Neuronal stem cell (in vitro differentiated cells): ENCODE data around the gene LEO1.

ENCODE experiments used
- DNase-seq: peaks from one replicate; pipeline ENCODE4 v3.0.0-alpha.2; 2013; ENCODE audit warnings: low spot score
- H2AFZ ChIP-seq: one replicate; pipeline ENCODE4 v1.6.1; 2013; ENCODE audit warnings: mild to moderate bottlenecking, low read length, inconsistent platforms
- H2AK5ac ChIP-seq: 2 replicates; pipeline ENCODE4 v1.6.1; 2013; ENCODE audit warnings: low read depth, mild to moderate bottlenecking, inconsistent platforms, low read length, moderate library complexity, mixed read lengths
- H2BK120ac ChIP-seq: 2 replicates; pipeline ENCODE4 v1.6.1; 2013; ENCODE audit warnings: low read depth, mild to moderate bottlenecking, inconsistent platforms, low read length, moderate library complexity, mixed read lengths
- H2BK12ac ChIP-seq: one replicate; pipeline ENCODE4 v1.6.1; 2013; ENCODE audit warnings: low read length, inconsistent platforms
- H2BK15ac ChIP-seq: 2 replicates; pipeline ENCODE4 v1.6.1; 2013; ENCODE audit warnings: mild to moderate bottlenecking, low read length, inconsistent platforms, mixed read lengths
- H2BK5ac ChIP-seq: one replicate; pipeline ENCODE4 v1.6.1; 2013; ENCODE audit warnings: inconsistent platforms, mild to moderate bottlenecking, low read length, moderate library complexity
- H3K14ac ChIP-seq: one replicate; pipeline ENCODE4 v1.6.1; 2013; ENCODE audit warnings: low read length, inconsistent platforms
- H3K18ac ChIP-seq: 2 replicates; pipeline ENCODE4 v1.6.1; 2013; ENCODE audit warnings: low read length, inconsistent platforms
- H3K23ac ChIP-seq: 2 replicates; pipeline ENCODE4 v1.6.1; 2013; ENCODE audit warnings: low read depth, mild to moderate bottlenecking, mixed read lengths, low read length, inconsistent platforms; ENCODE audit not compliant: poor library complexity
- H3K27ac ChIP-seq: replicated peaks from 3 replicates; pipeline ENCODE4 v1.5.1; 2013; ENCODE audit warnings: low read length, inconsistent platforms
- H3K27me3 ChIP-seq, 3 experiments: 2 replicates each; pipeline ENCODE4 v1.6.1; 2013; ENCODE audit warnings: low read length in 3 of 3, mild to moderate bottlenecking in 2 of 3, inconsistent platforms in 1 of 3, low read depth in 1 of 3, mixed read lengths in 1 of 3, moderate library complexity in 1 of 3; ENCODE audit not compliant: control insufficient read depth in 3 of 3, insufficient read depth in 3 of 3
- H3K36me3 ChIP-seq, 2 donors: replicated peaks in 1 of 2; 2 replicates each; pipeline ENCODE4 v1.6.1; 2013; ENCODE audit warnings: low read length in 2 of 2; ENCODE audit not compliant: control insufficient read depth in 2 of 2, insufficient read depth in 2 of 2
- H3K4ac ChIP-seq: 2 replicates; pipeline ENCODE4 v1.6.1; 2013; ENCODE audit warnings: inconsistent platforms, mild to moderate bottlenecking, low read length, moderate library complexity
- H3K4me1 ChIP-seq, 2 donors: 1 replicate in 1 of 2; 2 replicates in 1 of 2; pipeline ENCODE4 v1.6.1; 2013; ENCODE audit warnings: low read length in 2 of 2, low read depth in 1 of 2; ENCODE audit not compliant: control insufficient read depth in 2 of 2, insufficient read depth in 1 of 2
- H3K4me2 ChIP-seq: one replicate; pipeline ENCODE4 v1.6.1; 2013; ENCODE audit warnings: mild to moderate bottlenecking, low read length, inconsistent platforms; ENCODE audit not compliant: insufficient read depth, poor library complexity, severe bottlenecking
- H3K4me3 ChIP-seq, 2 donors: 2 replicates each; pipeline ENCODE4 v1.5.1; 2013; ENCODE audit warnings: low read length in 2 of 2, mild to moderate bottlenecking in 2 of 2, inconsistent platforms in 1 of 2, moderate library complexity in 1 of 2
- H3K79me1 ChIP-seq: one replicate; pipeline ENCODE4 v1.6.1; 2013; ENCODE audit warnings: low read depth, mild to moderate bottlenecking, inconsistent platforms, low read length, moderate library complexity
- H3K9ac ChIP-seq: one replicate; pipeline ENCODE4 v1.6.1; 2013; ENCODE audit warnings: mild to moderate bottlenecking, low read depth, low read length, inconsistent platforms; ENCODE audit not compliant: poor library complexity
- H3K9me3 ChIP-seq, 2 donors: replicated peaks in 1 of 2; 2 replicates each; pipeline versions ENCODE3 to v1.6.1; 2013; ENCODE audit warnings: low read length in 2 of 2, mild to moderate bottlenecking in 2 of 2, inconsistent platforms in 1 of 2, low read depth in 1 of 2, mixed read lengths in 1 of 2, moderate library complexity in 1 of 2; ENCODE audit not compliant: control insufficient read depth in 2 of 2, insufficient read depth in 1 of 2
- H4K8ac ChIP-seq: one replicate; pipeline ENCODE4 v1.6.1; 2013; ENCODE audit warnings: low read depth, mild to moderate bottlenecking, inconsistent platforms, low read length, moderate library complexity
- H4K91ac ChIP-seq: one replicate; pipeline ENCODE4 v1.6.1; 2013; ENCODE audit warnings: low read length, low read depth, mild to moderate bottlenecking, inconsistent platforms; ENCODE audit not compliant: poor library complexity
- WGBS, 2 donors: extraction: QIAGEN DNeasy Blood & Tissue Kit; methylation state at CpG; one replicate each; pipeline ENCODE4 v1.1.7; 2013; ENCODE audit warnings: missing lambda C conversion rate in 2 of 2, mixed read lengths in 1 of 2; ENCODE audit not compliant: insufficient read length in 2 of 2, insufficient replicate concordance in 1 of 2; ENCODE audit errors: extremely low coverage in 2 of 2; 5-methylcytosine and 5-hydroxymethylcytosine counted together

LEO1 gene

GRCh38 chr15:51939216-51939615, 32.4 kb downstream of the LEO1 start:
- no peaks in the 10 kb centered on the region for H3K27me3 ChIP-seq
- no peak overlapping the region for H2BK5ac ChIP-seq
- no peak overlapping the region for H3K4me3 ChIP-seq
- no peak overlapping the region for H3K4ac ChIP-seq
- no peaks in the 10 kb centered on the region for H3K9me3 ChIP-seq
- no peaks in the 10 kb centered on the region for H3K79me1 ChIP-seq
- no peak overlapping the region for H3K4me2 ChIP-seq
- H3K27ac ChIP-seq = no peak overlapping the region
- H3K14ac ChIP-seq = no peak overlapping the region
- DNase-seq = no peak
- no peak overlapping the region for H3K18ac ChIP-seq
- no peak overlapping the region for H2BK12ac ChIP-seq
- no peak overlapping the region for H3K23ac ChIP-seq
- H2BK15ac ChIP-seq = no peak overlapping the region
- H2BK120ac ChIP-seq = no peak overlapping the region
- H3K4me1 ChIP-seq = no peaks in the 10 kb centered on the region
- H4K91ac ChIP-seq = no peak overlapping the region
- H4K8ac ChIP-seq = no peak overlapping the region
- no peak overlapping the region for H3K9ac ChIP-seq
- H2AFZ ChIP-seq = no peak overlapping the region
- peaks cover 5 to 69% of the 10 kb centered on the region in 2 donors for H3K36me3 ChIP-seq
- no peak overlapping the region for H2AK5ac ChIP-seq

DNA sequence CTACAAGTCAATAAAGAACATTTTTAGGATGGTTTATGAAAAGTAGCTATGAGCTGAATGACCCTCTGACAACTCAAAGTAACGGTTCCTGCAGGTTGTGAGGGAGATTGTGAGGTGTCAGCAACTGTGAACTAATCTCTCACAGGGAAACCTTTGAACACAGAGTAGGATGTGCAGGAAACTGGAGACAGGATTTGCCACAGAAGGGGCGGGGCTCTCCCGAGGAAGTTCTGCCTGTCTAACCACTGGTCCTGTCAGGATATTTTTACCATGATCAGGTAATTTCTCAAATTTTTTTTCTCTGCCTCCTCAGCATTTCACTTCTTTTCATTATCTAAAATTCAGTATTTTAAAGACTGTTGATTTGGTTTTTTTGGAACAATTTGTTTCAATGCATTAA, 33.3 kb downstream of the LEO1 start:
- Histone ChIP-seq H2AFZ (no peak overlapping the region), H2BK12ac (no peak overlapping the region), H3K9ac (no peak overlapping the region), H4K91ac (no peak overlapping the region), H2BK5ac (no peak overlapping the region), H3K4me2 (no peak overlapping the region), H3K79me1 (no peaks in the 10 kb centered on the region), H4K8ac (no peak overlapping the region), H3K27ac (no peak overlapping the region), H3K4me1 (no peaks in the 10 kb centered on the region), H3K4ac (no peak overlapping the region), H3K4me3 (no peak overlapping the region), H3K36me3 (peaks cover 5 to 67% of the 10 kb centered on the region in 2 donors), H2AK5ac (no peak overlapping the region), H2BK15ac (no peak overlapping the region), H3K9me3 (no peaks in the 10 kb centered on the region), H3K23ac (no peak overlapping the region), H3K18ac (no peak overlapping the region), H2BK120ac (no peak overlapping the region), H3K14ac (no peak overlapping the region), H3K27me3 (no peaks in the 10 kb centered on the region)
- WGBS, 2 donors = no CpG with 5 or more reads among the region's 3 CpGs
- no peak for DNase-seq

GRCh38 chr15:51936105-51936478, 35.5 kb downstream of the LEO1 start:
- no peaks in the 10 kb centered on the region for H3K4me1 ChIP-seq
- H3K9me3 ChIP-seq = no peaks in the 10 kb centered on the region
- H3K27ac ChIP-seq = no peak overlapping the region
- DNase-seq = no peak
- peaks cover 5 to 53% of the 10 kb centered on the region in 2 donors for H3K36me3 ChIP-seq
- no peak overlapping the region for H3K4me2 ChIP-seq
- H3K4me3 ChIP-seq = no peak overlapping the region
- no peak overlapping the region for H2BK120ac ChIP-seq
- H2BK12ac ChIP-seq = no peak overlapping the region
- H3K14ac ChIP-seq = no peak overlapping the region
- H2AFZ ChIP-seq = no peak overlapping the region
- H4K91ac ChIP-seq = no peak overlapping the region
- no peak overlapping the region for H4K8ac ChIP-seq
- WGBS, 2 donors = no CpG with 5 or more reads among the region's 2 CpGs
- H3K9ac ChIP-seq = no peak overlapping the region
- no peak overlapping the region for H2BK15ac ChIP-seq
- H2AK5ac ChIP-seq = no peak overlapping the region
- no peak overlapping the region for H3K23ac ChIP-seq
- H3K18ac ChIP-seq = no peak overlapping the region
- no peaks in the 10 kb centered on the region for H3K79me1 ChIP-seq
- no peaks in the 10 kb centered on the region for H3K27me3 ChIP-seq
- H3K4ac ChIP-seq = no peak overlapping the region
- no peak overlapping the region for H2BK5ac ChIP-seq

DNA sequence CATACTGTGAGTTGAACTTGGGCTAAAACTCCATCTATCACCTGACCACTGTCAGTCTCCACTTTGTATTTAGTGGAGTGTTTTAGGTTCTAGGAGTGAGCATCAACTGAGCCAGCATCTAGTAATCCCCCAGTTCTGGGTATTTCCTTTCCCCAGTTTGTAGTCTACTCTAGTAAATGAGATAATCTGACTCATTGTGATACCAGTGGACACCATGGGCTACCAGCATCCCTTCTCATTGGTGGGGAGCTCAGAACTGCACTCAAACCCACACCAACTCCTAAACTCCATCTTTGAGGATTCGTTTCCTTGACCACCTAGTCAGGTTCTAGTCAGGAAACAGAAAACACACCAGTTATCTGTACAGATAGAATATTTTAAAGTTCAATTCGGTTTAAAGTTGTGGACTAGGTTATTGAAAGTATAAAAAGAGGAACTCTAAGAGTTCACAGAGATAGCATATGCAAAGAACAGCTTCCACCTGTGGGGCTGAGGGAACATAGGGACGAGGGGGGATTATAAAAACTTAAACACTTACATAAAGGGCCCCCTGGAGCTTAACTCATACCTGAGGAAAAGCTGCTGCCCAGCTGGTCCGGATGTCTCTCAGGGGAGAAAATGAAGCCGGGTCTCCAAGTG, 36.0 kb downstream of the LEO1 start:
- H3K4me2 ChIP-seq = no peak overlapping the region
- H2AFZ ChIP-seq = no peak overlapping the region
- H2BK12ac ChIP-seq = no peak overlapping the region
- no peaks in the 10 kb centered on the region for H3K27me3 ChIP-seq
- H3K4me1 ChIP-seq = no peaks in the 10 kb centered on the region
- DNase-seq = no peak
- no peak overlapping the region for H4K8ac ChIP-seq
- H2BK15ac ChIP-seq = no peak overlapping the region
- peaks cover 5 to 50% of the 10 kb centered on the region in 2 donors for H3K36me3 ChIP-seq
- no CpG with 5 or more reads among the region's 5 CpGs for WGBS, 2 donors
- H3K23ac ChIP-seq = no peak overlapping the region
- H3K27ac ChIP-seq = no peak overlapping the region
- no peak overlapping the region for H3K14ac ChIP-seq
- H3K9me3 ChIP-seq = no peaks in the 10 kb centered on the region
- no peak overlapping the region for H3K4ac ChIP-seq
- no peak overlapping the region for H2AK5ac ChIP-seq
- no peak overlapping the region for H3K18ac ChIP-seq
- no peak overlapping the region for H4K91ac ChIP-seq
- no peak overlapping the region for H2BK120ac ChIP-seq
- no peak overlapping the region for H2BK5ac ChIP-seq
- no peak overlapping the region for H3K9ac ChIP-seq
- no peaks in the 10 kb centered on the region for H3K79me1 ChIP-seq
- H3K4me3 ChIP-seq = no peak overlapping the region
